ENCODE measurements around the gene EVX1. TPM values are rescaled to one million over a fixed set of nuclear protein-coding genes. Genes with fewer than 3 reads are reported as not detected.

The EVX1 gene
- total and polyA plus RNA-seq, 2 of the 13 experiments (the other 11 are each of a cell fraction or from before 2014, with no cell fraction given) = not detected

DNA sequence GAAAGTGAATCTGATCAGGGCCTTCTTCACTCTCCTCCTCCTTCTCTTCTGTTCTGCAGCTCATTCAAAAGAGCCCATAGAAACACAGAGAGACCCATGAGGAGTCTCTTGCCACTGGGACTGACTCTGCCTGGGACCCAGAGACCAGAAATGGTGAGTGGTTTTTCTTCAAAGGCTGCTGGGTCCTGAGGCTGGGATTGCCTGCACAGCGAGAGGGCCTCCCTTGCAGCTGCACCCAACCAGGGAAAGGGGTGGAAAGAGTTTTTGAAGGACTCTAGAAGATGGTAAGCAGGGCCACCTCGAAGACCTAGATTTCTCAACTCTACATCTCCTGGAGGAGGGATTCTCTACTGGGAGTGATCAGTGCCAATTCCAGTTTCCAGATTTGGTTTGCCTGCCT is 27.2 kb upstream of the EVX1 start:
- Histone ChIP-seq H4K20me1 (ENCODE audit: insufficient read depth, low read length) (no peaks in the 10 kb centered on the region), H3K27me3 (ENCODE audit: control insufficient read depth in 1 of 2, insufficient read depth in 2 of 2, low read length in 2 of 2) (peaks cover 3 to 52% of the 10 kb centered on the region in 2 experiments; a peak in 4 of 5 replicates), H3K79me2 (ENCODE audit: insufficient read depth, low read length) (no peaks in the 10 kb centered on the region), H3K4me1 (ENCODE audit: insufficient read depth, low read length) (peaks cover 7% of the 10 kb centered on the region), H2AFZ (ENCODE audit: low read length) (no peak overlapping the region), H3K9ac (ENCODE audit: insufficient read depth, low read depth, low read length) (no peak overlapping the region), H3K4me3 (replicated peaks in 1 of 3; ENCODE audit: insufficient read depth in 1 of 3, low read depth in 2 of 3, low read length in 3 of 3) (no peak overlapping the region), H3K36me3 (replicated peaks in 1 of 2; ENCODE audit: control insufficient read depth in 1 of 2, insufficient read depth in 2 of 2, low read length in 2 of 2) (no peaks in the 10 kb centered on the region), H3K4me2 (ENCODE audit: low read depth, low read length) (no peak overlapping the region), H3K27ac (ENCODE audit: extremely low read length, insufficient read depth, low read length) (no peak overlapping the region), H3K9me3 (ENCODE audit: low read length) (no peaks in the 10 kb centered on the region)
- 7% methylated on average over 2 of the region's 2 CpGs for WGBS (ENCODE audit: low lambda C conversion rate)
- BruUV-seq (replicated peaks) = no TSS peak
- FAIRE-seq (no peak), DNase-seq (ENCODE audit: low spot score) (no peak), ATAC-seq (no peak)
- intact Hi-C loops (cut with micrococcal nuclease; ENCODE audit: unreplicated experiment) (no loop called here), in situ Hi-C loops (cut with HindIII; ENCODE audit: extremely low pct_ligation_motif_present, low pct_unique_long_range_greater_than_20kb) (no loop called here)
- ChIA-PET CTCF (ENCODE audit: low intra/inter-chr PET ratio, low total read pairs) (no interaction called here), POLR2A (no interaction called here)
- no peak for TF ChIP-seq ZNF816 (CRISPR knock-in tag; IDR thresholded peaks at IDR 0.05; ENCODE audit: borderline replicate concordance)

DNA sequence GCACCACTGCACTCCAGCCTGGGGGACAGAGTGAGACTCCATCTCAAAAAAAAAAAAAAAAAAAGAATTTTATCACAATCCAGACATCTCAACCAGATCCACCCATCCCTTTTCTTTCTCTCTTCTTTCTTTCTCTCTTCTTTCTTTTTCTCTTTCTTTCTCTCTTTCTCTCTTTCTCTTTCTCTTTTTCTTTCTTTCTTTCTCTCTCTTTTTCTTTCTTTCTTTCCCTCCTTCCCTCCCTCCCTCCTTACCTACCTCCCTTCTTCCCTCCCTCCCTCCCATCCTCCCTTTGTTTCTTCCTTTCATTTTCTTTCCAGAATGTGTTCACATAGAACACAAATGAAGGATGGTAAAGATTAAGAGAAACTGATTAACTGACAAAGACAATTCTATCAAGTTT is 24.7 kb upstream of the EVX1 start:
- no peak for FAIRE-seq
- Histone ChIP-seq H3K4me3 (replicated peaks in 1 of 3; ENCODE audit: insufficient read depth in 1 of 3, low read depth in 2 of 3, low read length in 3 of 3) (no peak overlapping the region), H3K36me3 (replicated peaks in 1 of 2; ENCODE audit: control insufficient read depth in 1 of 2, insufficient read depth in 2 of 2, low read length in 2 of 2) (no peaks in the 10 kb centered on the region), H3K9ac (ENCODE audit: insufficient read depth, low read depth, low read length) (no peak overlapping the region), H3K9me3 (ENCODE audit: low read length) (no peaks in the 10 kb centered on the region), H4K20me1 (ENCODE audit: insufficient read depth, low read length) (no peaks in the 10 kb centered on the region), H3K4me2 (ENCODE audit: low read depth, low read length) (no peak overlapping the region), H3K79me2 (ENCODE audit: insufficient read depth, low read length) (no peaks in the 10 kb centered on the region), H3K27me3 (ENCODE audit: control insufficient read depth in 1 of 2, insufficient read depth in 2 of 2, low read length in 2 of 2) (peaks cover 3 to 28% of the 10 kb centered on the region in 2 experiments; a peak in 3 of 5 replicates), H3K4me1 (ENCODE audit: insufficient read depth, low read length) (no peaks in the 10 kb centered on the region), H2AFZ (ENCODE audit: low read length) (no peak overlapping the region), H3K27ac (ENCODE audit: extremely low read length, insufficient read depth, low read length) (no peak overlapping the region)
- ChIA-PET CTCF (ENCODE audit: low intra/inter-chr PET ratio, low total read pairs) (no interaction called here), POLR2A (no interaction called here)
- no peak for DNase-seq (ENCODE audit: low spot score)
- in situ Hi-C loops (cut with HindIII; ENCODE audit: extremely low pct_ligation_motif_present, low pct_unique_long_range_greater_than_20kb) (no loop called here), intact Hi-C loops (cut with micrococcal nuclease; ENCODE audit: unreplicated experiment) (no loop called here)
- no peak for ATAC-seq
- no TSS peak for BruUV-seq (replicated peaks)
- TF ChIP-seq SOX6 (IDR thresholded peaks at IDR 0.05) = no peak
- no peak for TF ChIP-seq SOX6 (CRISPR knock-in tag; IDR thresholded peaks at IDR 0.05)
- TF ChIP-seq, protein P1, sequence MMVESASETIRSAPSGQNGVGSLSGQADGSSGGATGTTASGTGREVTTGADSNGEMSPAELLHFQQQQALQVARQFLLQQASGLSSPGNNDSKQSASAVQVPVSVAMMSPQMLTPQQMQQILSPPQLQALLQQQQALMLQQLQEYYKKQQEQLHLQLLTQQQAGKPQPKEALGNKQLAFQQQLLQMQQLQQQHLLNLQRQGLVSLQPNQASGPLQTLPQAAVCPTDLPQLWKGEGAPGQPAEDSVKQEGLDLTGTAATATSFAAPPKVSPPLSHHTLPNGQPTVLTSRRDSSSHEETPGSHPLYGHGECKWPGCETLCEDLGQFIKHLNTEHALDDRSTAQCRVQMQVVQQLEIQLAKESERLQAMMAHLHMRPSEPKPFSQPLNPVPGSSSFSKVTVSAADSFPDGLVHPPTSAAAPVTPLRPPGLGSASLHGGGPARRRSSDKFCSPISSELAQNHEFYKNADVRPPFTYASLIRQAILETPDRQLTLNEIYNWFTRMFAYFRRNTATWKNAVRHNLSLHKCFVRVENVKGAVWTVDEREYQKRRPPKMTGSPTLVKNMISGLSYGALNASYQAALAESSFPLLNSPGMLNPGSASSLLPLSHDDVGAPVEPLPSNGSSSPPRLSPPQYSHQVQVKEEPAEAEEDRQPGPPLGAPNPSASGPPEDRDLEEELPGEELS (CRISPR knock-in tag; IDR thresholded peaks at IDR 0.05) = no peak
- no peak for TF ChIP-seq ZNF331 (CRISPR knock-in tag; IDR thresholded peaks at IDR 0.05)
- TF ChIP-seq, protein P2, sequence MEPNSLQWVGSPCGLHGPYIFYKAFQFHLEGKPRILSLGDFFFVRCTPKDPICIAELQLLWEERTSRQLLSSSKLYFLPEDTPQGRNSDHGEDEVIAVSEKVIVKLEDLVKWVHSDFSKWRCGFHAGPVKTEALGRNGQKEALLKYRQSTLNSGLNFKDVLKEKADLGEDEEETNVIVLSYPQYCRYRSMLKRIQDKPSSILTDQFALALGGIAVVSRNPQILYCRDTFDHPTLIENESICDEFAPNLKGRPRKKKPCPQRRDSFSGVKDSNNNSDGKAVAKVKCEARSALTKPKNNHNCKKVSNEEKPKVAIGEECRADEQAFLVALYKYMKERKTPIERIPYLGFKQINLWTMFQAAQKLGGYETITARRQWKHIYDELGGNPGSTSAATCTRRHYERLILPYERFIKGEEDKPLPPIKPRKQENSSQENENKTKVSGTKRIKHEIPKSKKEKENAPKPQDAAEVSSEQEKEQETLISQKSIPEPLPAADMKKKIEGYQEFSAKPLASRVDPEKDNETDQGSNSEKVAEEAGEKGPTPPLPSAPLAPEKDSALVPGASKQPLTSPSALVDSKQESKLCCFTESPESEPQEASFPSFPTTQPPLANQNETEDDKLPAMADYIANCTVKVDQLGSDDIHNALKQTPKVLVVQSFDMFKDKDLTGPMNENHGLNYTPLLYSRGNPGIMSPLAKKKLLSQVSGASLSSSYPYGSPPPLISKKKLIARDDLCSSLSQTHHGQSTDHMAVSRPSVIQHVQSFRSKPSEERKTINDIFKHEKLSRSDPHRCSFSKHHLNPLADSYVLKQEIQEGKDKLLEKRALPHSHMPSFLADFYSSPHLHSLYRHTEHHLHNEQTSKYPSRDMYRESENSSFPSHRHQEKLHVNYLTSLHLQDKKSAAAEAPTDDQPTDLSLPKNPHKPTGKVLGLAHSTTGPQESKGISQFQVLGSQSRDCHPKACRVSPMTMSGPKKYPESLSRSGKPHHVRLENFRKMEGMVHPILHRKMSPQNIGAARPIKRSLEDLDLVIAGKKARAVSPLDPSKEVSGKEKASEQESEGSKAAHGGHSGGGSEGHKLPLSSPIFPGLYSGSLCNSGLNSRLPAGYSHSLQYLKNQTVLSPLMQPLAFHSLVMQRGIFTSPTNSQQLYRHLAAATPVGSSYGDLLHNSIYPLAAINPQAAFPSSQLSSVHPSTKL (CRISPR knock-in tag; IDR thresholded peaks at IDR 0.05) = no peak
- TF ChIP-seq HOXD1 (CRISPR knock-in tag; IDR thresholded peaks at IDR 0.05) = no peak
- no peak for TF ChIP-seq ZNF205 (CRISPR knock-in tag; IDR thresholded peaks at IDR 0.05)
- TF ChIP-seq, protein P3, sequence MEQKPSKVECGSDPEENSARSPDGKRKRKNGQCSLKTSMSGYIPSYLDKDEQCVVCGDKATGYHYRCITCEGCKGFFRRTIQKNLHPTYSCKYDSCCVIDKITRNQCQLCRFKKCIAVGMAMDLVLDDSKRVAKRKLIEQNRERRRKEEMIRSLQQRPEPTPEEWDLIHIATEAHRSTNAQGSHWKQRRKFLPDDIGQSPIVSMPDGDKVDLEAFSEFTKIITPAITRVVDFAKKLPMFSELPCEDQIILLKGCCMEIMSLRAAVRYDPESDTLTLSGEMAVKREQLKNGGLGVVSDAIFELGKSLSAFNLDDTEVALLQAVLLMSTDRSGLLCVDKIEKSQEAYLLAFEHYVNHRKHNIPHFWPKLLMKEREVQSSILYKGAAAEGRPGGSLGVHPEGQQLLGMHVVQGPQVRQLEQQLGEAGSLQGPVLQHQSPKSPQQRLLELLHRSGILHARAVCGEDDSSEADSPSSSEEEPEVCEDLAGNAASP (CRISPR knock-in tag; IDR thresholded peaks at IDR 0.05; ENCODE audit: borderline replicate concordance) = no peak
- TF ChIP-seq, protein P4, sequence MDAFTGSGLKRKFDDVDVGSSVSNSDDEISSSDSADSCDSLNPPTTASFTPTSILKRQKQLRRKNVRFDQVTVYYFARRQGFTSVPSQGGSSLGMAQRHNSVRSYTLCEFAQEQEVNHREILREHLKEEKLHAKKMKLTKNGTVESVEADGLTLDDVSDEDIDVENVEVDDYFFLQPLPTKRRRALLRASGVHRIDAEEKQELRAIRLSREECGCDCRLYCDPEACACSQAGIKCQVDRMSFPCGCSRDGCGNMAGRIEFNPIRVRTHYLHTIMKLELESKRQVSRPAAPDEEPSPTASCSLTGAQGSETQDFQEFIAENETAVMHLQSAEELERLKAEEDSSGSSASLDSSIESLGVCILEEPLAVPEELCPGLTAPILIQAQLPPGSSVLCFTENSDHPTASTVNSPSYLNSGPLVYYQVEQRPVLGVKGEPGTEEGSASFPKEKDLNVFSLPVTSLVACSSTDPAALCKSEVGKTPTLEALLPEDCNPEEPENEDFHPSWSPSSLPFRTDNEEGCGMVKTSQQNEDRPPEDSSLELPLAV (CRISPR knock-in tag; conservative IDR thresholded peaks at IDR 0.05; ENCODE audit: low read depth) = no peak
- no peak for TF ChIP-seq ZNF674 (CRISPR knock-in tag; IDR thresholded peaks at IDR 0.05; ENCODE audit: low read depth)
